ENCODE measurements around the gene KRT84. TPM values are rescaled to one million over a fixed set of nuclear protein-coding genes. Genes with fewer than 3 reads are reported as not detected.

KRT84 gene
- total and polyA plus RNA-seq, 9 of the 15 experiments (the other 6 are each of a cell fraction or from before 2014, with no cell fraction given), result not detected

GRCh38 chr12:52337054-52337453 lies 48.4 kb downstream of the KRT84 start:
- Histone ChIP-seq H3K27ac (ENCODE audit: extremely low read depth, low read depth, low read length) (no peak overlapping the region), H2AFZ (ENCODE audit: low read depth, low read length) (no peak overlapping the region), H3K27me3 (ENCODE audit: control insufficient read depth in 2 of 2, insufficient read depth in 2 of 2, low read length in 2 of 2) (peaks cover 0 to 25% of the 10 kb centered on the region in 2 experiments; a peak in 2 of 5 replicates), H3K79me2 (ENCODE audit: control insufficient read depth, insufficient read depth, low read length) (no peaks in the 10 kb centered on the region), H3K36me3 (ENCODE audit: control insufficient read depth, insufficient read depth, low read length) (no peaks in the 10 kb centered on the region), H3K4me2 (ENCODE audit: insufficient read depth, low read length) (no peak overlapping the region), H3K9me1 (ENCODE audit: control insufficient read depth, insufficient read depth, low read length) (no peaks in the 10 kb centered on the region), H3K9ac (ENCODE audit: insufficient read depth in 1 of 2, low read depth in 2 of 2, low read length in 2 of 2) (no peak overlapping the region), H4K20me1 (replicated peaks; ENCODE audit: control insufficient read depth, insufficient read depth, low read length) (no peaks in the 10 kb centered on the region), H3K9me3 (replicated peaks; ENCODE audit: control insufficient read depth, insufficient read depth, low read depth, low read length) (no peaks in the 10 kb centered on the region), H3K4me3 (no peak overlapping the region), H3K4me1 (replicated peaks in 1 of 2; ENCODE audit: control insufficient read depth in 2 of 2, insufficient read depth in 2 of 2, low read length in 2 of 2) (no peaks in the 10 kb centered on the region)
- 0% methylated on average over 1 of the region's 1 CpG for WGBS (ENCODE audit: insufficient coverage, low coverage, missing lambda C conversion rate)
- FAIRE-seq (no peak), ATAC-seq (no peak), DNase-seq (ENCODE audit: extremely low read depth in 1 of 4, low spot score in 3 of 4) (no peak)
- in situ Hi-C loops (cut with MboI), result no loop called here
- BruUV-seq (replicated peaks), result no TSS peak
- intact Hi-C loops (cut with micrococcal nuclease), result no loop called here
- POLR2A ChIA-PET, result interaction anchor here (1.3 kb wide), 1 partner anchor 9 kb away, joined by 3 read pairs; no protein-coding TSS in a partner anchor
- CTCF ChIA-PET (ENCODE audit: low intra/inter-chr PET ratio), result no interaction called here
- TF ChIP-seq CREB1 (IDR thresholded peaks at IDR 0.05) (no peak), CREB1 (CRISPR knock-in tag; IDR thresholded peaks at IDR 0.05) (no peak), ZFX (CRISPR knock-in tag; IDR thresholded peaks at IDR 0.05) (no peak), HDAC3 (IDR thresholded peaks at IDR 0.05; ENCODE audit: borderline replicate concordance, partially characterized antibody) (no peak), MAFG (tag; conservative IDR thresholded peaks at IDR 0.05) (peak; percentile 71), RAD51 (IDR thresholded peaks at IDR 0.05; ENCODE audit: borderline replicate concordance, low read depth) (no peak), ZNF507 (tag; conservative IDR thresholded peaks at IDR 0.05) (no peak), BCOR (IDR thresholded peaks at IDR 0.05) (no peak), ATF3 (IDR thresholded peaks at IDR 0.05) (peak; percentile 42; the same call in 1 of the 2 replicates), ATF3 (CRISPR knock-in tag; conservative IDR thresholded peaks at IDR 0.05) (no peak), CEBPB (tag; IDR thresholded peaks at IDR 0.05) (no peak), ZNF239 (CRISPR knock-in tag; IDR thresholded peaks at IDR 0.05) (no peak), FOXK1 (CRISPR knock-in tag; IDR thresholded peaks at IDR 0.05; ENCODE audit: borderline replicate concordance) (no peak), KDM2B (CRISPR knock-in tag; IDR thresholded peaks at IDR 0.05) (no peak), NFE2 (IDR thresholded peaks at IDR 0.05; ENCODE audit: low read depth) (peak; percentile 61)
- TF ChIP-seq, protein P1, sequence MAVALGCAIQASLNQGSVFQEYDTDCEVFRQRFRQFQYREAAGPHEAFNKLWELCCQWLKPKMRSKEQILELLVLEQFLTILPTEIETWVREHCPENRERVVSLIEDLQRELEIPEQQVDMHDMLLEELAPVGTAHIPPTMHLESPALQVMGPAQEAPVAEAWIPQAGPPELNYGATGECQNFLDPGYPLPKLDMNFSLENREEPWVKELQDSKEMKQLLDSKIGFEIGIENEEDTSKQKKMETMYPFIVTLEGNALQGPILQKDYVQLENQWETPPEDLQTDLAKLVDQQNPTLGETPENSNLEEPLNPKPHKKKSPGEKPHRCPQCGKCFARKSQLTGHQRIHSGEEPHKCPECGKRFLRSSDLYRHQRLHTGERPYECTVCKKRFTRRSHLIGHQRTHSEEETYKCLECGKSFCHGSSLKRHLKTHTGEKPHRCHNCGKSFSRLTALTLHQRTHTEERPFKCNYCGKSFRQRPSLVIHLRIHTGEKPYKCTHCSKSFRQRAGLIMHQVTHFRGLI (CRISPR knock-in tag; IDR thresholded peaks at IDR 0.05), result no peak
- TF ChIP-seq, protein P2, sequence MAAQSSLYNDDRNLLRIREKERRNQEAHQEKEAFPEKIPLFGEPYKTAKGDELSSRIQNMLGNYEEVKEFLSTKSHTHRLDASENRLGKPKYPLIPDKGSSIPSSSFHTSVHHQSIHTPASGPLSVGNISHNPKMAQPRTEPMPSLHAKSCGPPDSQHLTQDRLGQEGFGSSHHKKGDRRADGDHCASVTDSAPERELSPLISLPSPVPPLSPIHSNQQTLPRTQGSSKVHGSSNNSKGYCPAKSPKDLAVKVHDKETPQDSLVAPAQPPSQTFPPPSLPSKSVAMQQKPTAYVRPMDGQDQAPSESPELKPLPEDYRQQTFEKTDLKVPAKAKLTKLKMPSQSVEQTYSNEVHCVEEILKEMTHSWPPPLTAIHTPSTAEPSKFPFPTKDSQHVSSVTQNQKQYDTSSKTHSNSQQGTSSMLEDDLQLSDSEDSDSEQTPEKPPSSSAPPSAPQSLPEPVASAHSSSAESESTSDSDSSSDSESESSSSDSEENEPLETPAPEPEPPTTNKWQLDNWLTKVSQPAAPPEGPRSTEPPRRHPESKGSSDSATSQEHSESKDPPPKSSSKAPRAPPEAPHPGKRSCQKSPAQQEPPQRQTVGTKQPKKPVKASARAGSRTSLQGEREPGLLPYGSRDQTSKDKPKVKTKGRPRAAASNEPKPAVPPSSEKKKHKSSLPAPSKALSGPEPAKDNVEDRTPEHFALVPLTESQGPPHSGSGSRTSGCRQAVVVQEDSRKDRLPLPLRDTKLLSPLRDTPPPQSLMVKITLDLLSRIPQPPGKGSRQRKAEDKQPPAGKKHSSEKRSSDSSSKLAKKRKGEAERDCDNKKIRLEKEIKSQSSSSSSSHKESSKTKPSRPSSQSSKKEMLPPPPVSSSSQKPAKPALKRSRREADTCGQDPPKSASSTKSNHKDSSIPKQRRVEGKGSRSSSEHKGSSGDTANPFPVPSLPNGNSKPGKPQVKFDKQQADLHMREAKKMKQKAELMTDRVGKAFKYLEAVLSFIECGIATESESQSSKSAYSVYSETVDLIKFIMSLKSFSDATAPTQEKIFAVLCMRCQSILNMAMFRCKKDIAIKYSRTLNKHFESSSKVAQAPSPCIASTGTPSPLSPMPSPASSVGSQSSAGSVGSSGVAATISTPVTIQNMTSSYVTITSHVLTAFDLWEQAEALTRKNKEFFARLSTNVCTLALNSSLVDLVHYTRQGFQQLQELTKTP (IDR thresholded peaks at IDR 0.05; ENCODE audit: low read depth in 1 of 2, partially characterized antibody in 2 of 2), result no peak
